GM21360 (cell line): ENCODE data around the gene MUSTN1.

Experiments used
- ATAC-seq: cut with Tn5 transposase; IDR thresholded peaks from one replicate; pipeline ENCODE4 v1.9.1; 2021; ENCODE audit warnings: mild to moderate bottlenecking, moderate library complexity; ENCODE audit not compliant: unreplicated experiment

Gene MUSTN1

DNA sequence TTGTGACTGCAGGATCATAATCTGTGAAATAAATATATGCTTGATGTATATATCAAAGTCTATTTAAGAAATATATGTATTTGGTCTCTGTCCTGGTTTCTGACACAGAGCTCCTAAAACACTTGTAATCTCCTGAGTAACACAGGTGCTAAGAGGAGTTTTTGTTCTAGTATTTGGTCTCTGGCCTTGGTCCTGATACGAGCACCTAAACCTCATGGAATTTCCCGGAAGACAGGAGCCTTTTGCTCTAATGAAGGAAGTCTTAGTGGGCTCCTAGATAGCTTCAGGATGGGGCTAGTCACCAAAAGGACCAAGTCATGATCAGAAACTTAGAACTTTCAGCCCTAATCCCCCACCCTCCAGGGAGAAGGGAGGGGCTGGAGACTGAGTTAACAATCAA lies 19.2 kb upstream of the MUSTN1 start:
- no peak for ATAC-seq

DNA sequence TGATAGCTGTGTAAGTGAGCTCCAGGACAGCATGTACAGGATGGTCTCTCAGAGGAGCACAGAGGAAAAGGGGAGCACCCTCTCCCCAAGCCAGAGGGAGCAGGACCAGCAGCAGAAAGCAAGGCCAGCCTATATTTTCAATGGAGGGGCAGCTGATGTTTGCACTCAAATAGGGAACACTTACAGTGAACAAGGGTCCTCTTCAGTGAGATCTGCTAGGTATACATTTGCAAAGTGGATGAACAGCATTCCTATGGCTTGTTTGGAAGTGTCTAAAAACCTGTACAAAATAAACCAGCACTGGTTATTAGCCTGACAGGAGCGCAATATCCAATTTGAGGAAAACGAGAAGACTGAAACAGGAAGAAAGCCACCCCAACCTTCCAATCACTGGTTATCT lies 17.6 kb upstream of the MUSTN1 start:
- ATAC-seq, result no peak

DNA sequence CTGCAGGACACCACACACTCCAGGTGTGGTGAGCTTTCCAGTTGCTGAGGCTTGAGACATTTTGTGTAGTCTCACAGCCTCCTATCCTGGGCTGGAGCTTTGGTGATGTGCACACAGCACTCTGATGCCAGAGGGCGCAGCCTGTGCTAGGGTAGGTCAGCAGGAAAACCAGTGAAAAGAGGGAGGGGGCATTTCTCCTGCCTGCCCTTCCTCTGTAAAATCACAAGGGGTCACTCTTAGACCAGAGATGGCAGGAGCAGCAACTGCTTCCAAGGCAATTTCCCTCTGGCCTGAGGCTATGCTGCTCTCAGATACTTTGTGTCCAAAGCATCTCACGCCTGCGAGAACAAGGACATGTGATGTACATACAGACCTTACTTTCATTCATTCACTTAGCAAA lies 16.5 kb upstream of the MUSTN1 start:
- ATAC-seq, result no peak

- ATAC-seq, result no peak
Observed at GRCh38 chr3:52849656-52850055, 14.8 kb upstream of the MUSTN1 start.

DNA sequence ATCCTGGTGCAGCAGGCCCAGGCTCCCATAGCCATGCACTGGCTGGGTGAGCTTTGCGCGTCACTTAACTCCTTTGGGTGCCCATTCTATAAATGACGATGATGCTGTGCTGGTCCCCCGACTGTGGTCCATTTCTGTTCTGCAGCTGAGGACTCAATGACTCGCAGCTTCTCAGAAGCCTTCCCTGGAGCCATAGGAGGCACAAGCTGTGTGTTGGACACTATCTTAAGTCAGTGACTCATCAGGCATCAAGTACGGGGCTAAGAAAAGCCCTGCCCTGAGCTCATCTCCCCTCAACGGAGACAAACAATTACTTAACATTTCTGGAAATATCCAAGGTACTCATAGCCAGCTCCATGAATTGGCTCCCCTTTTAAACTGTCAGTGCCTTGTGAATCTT lies 13.8 kb upstream of the MUSTN1 start:
- no peak for ATAC-seq

DNA sequence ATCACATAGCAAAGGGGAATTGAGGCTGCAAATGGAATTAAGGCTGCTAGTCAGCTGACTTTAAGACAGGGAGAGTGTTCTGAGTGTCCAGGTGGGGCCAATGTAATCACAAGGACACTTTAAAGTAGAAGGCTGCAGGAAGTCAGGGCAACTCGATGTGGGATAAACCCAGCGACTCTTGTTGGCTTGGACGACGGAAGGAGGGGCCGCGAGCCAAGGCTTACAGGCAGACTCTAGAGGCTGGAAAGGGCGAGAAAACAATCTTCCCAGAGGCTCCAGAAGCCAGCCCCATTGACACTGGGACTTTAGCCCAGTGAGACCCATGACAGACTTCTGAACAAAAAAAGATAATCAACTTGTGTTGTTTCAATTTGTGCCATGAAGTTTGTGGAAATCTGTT lies 12.9 kb upstream of the MUSTN1 start:
- ATAC-seq, result no peak

DNA sequence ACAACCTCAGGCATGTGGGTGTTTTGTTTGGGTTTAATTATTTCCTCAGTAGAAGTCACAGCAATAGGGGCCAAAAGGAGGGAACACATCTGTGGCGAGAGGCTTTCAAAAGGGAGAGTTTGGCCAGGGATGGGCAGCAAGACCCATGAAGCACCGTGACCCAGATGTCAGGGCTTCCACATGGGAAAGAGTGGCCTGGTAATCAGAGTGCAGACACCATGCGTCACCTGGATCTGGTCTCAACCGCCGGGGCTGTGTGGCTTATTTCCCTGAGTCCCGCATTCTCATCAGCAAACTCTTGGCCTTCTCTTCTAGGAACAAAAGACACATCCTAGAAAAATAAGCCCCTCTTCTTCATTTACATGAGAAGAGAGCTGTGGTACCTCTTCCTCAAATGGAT lies 12.4 kb upstream of the MUSTN1 start:
- no peak for ATAC-seq

- no peak for ATAC-seq
Observed at GRCh38 chr3:52846432-52846965, 11.7 kb upstream of the MUSTN1 start.

GRCh38 chr3:52845691-52846431 lies 11.0 kb upstream of the MUSTN1 start:
- no peak for ATAC-seq

DNA sequence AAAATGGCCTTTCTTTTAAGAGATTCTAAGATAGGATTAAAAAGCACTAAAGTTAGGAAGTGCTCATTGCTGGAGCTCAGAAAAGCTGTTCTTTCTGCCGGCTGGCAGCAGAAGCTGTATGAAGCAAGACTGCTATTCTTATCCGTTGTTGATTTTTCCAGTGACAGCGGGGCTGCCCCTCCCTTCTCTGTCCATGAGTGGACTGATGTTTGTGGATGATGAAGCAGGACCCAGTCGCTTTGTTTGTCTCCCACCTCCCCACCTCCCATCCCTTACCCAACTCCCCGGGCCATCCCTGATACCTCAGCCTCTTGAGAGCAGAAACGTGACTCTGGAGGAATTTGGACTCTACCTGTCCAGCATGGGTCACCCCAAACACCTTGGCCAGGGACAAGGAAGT lies 10.3 kb upstream of the MUSTN1 start:
- no peak for ATAC-seq

GRCh38 chr3:52844290-52844975 lies 9.6 kb upstream of the MUSTN1 start:
- no peak for ATAC-seq

GRCh38 chr3:52843881-52844280 lies 9.1 kb upstream of the MUSTN1 start:
- ATAC-seq, result no peak

- no peak for ATAC-seq
Observed at GRCh38 chr3:52843108-52843865, 8.5 kb upstream of the MUSTN1 start.

DNA sequence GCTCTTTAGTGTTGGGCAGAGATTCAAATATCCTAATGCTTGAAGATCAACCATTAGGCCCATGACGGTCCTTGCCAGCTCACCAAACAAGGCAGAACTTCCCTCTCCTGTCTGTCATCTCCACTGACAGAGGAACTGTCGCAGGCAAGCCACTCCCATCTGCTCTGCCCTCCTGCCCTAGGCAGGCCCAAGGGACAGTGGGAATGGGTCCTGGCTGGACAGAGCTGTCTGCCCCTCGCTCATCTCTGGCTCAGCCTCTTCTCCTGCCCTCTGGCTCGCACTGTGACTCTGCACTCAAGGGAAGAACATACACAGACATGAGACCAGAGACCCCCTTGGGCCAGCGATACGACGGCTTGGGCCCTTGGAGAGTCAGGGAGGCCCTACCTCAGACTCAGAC lies 7.6 kb upstream of the MUSTN1 start:
- no peak for ATAC-seq

DNA sequence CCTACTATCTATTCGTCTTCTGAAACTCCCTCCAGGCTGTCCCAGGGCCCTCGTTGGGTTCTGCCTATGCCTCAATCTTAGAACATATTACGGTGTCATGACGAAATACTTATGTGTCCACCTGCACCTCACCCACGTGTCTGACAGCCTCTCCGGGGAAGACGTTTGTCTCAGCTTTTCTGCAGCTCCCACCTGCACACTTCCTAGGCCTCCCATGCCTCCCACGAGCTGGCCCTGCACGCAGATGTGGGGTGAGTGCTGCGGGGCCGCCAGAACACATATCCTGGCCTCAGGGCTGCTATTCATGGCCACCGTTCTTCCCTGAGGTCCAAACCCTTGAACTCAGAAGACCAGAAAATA lies 7.1 kb upstream of the MUSTN1 start:
- ATAC-seq, result no peak

DNA sequence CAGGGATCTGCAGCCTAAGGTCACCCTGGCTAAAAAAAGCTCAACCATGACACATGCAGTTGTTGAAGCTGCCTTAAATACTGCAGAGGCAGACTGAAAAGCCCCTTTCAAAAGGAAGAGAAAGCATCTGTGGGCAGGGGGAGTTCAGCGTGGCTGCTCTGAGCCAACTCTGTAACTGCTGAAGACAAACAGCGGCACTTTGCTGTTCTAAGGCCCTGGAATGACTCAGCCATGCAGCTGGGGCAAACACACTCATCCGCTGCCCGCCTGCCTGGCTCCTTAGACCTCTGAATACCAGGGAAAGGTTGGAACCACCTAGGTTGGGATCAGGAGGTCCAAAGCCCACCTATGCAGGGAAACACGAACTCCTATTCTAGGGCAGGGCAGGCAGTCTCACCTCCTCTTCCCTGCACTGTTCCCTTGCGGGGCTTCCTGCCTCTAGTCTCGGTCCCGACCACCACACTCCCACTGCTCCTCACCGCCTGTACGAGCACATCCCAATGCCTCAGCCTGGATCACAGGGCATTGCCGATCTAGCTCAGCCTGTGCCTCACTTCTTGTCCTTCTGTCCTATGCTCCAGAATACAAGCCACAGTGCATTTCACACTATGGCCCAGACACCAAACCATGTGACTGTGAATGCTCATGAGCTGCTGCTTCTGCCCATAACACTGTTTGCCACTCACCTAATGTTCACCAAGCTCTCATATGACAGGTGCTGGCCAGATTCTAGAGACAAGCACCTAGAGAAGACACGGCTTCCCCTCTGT lies 6.6 kb upstream of the MUSTN1 start:
- ATAC-seq, result no peak

DNA sequence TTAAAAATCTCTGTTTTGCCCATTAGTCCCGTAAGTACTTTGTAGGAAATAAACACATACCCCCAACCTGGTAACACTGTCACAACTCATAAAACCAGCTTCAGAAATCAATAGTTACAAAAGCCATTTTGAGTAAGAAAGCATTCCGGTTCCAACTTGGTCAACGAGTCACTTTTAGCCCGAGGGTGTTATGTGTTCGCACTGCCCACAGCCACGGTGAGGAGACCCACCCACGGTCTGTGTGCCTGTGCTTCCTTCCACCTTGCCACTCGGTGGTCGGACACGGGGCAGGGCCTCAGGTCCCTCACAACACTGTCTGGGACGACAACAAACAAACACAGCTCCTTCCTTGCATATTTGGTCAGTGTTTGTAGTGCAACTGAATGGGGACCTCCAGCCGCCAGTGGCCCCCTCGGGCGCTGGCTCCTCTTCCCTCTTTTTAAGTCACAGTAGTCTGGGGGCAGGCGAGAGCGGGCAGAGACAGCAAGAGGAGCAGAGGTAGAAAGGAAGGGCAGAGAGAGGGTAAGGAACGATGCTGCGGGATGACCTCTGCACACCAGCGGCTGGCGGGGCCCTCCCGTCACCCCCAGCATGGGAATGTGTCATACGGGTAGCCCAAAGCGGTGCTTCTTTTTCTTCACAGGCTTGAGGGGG lies 5.2 kb upstream of the MUSTN1 start:
- ATAC-seq, result no peak

DNA sequence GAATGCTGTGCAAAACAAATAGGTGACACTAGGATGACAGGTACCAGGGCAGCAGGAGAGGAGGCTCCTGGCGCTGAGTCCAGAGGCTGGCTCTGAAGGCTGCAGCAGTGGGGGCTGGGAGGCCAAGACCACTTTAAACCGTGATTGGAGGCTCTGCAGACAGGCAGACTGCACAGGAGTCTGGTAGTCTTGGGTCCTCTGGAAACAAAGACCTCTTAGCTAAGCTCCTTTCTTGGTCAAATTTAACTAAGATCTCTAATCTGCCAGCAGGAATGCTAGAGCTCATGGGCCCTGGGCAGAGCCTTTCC lies 4.4 kb upstream of the MUSTN1 start:
- ATAC-seq, result no peak

DNA sequence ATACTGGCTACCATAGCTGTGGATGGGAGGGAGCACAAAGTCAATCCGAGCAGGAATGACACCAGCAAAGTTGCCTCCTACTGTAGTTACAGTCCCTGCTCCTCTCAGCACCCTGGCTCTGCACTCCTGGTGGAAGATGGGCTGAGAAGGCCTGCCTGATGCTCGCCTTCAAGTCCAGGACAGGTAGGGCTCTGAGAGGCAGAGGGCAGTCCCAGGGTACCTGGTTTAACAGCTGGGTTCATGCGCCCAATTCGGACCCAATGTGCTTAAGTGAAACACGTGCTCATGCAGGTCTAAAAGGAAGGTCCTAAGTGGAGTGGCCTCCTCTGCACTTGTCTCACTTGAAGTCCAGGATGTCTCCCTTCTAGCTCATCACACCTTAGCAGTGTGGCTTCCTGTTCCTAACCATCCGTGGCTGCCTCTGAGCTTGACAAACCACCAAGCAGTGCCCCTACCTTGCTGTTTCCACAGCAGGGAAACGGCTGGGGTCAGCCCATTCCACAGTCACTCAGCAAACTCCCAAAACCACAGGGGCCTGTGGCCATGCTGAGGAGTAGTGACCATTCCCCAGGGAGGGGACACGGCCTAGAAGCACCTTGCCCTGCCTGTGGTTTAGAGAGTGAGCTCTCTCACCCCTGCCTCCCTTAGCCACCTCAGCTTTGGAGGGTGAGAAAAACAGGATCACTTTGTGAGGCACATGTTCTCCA lies 3.9 kb upstream of the MUSTN1 start:
- no peak for ATAC-seq

DNA sequence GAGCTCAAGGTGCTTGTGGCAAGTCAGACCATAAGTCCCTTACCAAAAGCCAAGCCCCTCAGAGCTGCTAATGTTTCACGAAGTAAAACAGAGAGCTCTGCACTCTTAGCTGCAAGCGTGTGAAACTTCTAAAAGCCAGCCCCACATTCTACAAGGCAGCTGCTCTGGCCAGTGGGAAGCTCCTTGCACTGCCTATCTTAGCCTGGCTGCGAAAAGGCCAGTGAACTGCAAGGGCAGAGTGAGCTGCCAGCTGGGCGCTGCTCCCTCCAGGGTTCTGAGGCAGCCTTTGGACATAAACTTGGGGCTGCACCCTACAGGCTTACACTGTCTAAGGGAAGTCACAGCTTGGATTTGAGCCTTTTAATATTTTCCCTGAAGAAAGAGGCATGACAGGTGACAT lies 2.2 kb upstream of the MUSTN1 start:
- no peak for ATAC-seq
